OCI-M2 (cell line): ENCODE data around the gene RAD18.

Experiments used
- DNase-seq: peaks from one replicate; lab custom pipeline; 2025; ENCODE audit not compliant: unreplicated experiment; lab: John Stamatoyannopoulos, UW

Gene RAD18

DNA sequence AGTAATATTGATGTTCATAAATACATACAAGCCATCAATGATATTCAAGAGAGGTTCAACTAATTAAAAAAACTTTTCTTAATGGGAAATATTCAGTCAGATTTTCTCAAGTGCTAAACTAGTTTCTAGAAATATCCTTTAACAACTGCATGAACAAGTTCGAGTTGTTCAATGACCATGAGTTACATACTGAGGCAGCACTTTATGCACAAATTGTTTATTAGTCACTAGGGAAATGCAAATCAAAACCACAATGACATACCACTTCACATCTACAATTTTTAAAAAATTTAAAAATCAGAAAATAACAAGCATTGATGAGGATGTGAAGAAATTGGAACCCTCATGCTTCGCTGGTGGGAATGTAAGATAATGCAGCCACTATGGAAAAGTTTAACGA is 62.4 kb downstream of the RAD18 start:
- DNase-seq: no peak

DNA sequence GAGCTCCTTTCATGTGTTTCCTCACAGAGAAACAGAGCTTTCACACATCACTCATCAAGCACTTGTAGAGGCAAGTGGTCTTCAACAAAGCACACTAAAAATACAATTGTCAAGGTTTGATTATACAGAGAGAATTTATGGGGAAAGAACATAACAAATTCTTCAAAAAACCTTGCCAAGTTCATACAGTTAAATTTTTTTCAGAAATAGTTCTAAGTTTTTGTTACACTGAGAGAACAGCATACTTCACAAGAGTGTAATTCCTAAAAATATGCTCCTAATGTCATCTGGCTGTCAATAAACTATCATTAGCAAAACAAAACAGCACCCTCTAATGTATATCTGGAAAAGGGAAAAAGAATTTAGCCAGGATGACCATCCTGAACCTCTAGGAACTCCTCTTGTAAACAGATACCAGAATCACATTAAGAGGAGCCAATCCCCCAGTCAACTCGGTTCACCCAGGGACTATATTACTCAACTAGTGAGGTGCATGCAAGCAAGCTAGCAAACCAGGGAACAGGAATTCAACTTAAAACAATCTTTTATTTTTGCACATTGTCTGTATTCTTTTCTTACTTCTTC is 63.3 kb downstream of the RAD18 start:
- no peak for DNase-seq

DNA sequence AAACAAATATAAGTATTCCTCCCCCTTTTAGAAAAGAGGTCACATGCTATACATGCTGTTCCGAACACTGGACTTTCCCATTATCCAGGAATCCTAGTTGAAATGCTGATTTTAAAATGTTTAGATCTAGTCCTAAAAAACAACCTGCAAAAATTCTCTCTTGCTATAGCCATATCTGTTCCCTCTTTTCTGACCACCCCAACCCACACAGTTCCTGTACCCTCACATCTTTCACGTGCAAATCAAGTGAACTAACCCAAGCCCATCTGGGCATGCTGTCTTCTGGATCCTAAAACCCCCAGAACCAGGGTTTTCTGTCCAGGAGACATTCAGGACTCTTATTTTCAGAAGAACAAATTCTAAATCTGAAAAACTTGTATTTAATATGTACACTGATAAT is 67.4 kb downstream of the RAD18 start:
- DNase-seq: no peak

DNA sequence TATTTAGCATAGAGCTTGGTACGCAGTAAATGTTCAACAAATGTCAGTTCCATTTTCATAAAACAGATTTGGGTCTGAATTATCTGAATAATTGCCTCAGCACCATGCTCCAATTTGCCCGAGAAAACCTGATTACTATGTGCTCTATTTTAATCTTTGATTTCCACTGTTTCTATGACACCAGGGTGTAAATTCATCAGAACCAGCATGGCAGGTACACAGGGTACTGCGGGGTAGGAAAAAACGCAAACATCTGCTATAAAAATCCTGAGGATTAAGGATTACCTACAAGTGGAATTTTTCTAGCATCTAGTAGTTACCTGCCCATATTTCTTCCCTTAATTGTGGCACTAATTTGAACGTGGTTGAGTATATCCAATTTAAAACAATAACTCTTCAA is 70.3 kb downstream of the RAD18 start:
- no peak for DNase-seq

DNA sequence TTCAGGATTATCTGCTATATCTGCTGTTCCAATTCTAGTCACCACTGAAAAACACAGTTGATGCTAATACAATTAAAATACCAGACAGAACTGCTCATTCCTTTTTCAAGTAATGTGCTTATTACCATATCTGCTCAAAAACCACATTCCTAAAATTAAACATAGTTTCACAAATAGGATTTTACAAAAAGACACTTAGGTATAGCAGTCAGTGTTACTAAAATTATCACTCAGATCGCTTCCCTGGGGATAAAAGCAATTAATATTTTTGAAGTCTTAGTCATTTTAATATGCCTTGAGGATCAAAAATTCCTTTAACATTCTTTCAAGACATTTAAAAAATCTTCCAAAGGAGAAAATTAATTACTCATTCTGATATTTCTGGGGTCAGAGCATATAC is 71.5 kb downstream of the RAD18 start:
- DNase-seq: no peak

DNA sequence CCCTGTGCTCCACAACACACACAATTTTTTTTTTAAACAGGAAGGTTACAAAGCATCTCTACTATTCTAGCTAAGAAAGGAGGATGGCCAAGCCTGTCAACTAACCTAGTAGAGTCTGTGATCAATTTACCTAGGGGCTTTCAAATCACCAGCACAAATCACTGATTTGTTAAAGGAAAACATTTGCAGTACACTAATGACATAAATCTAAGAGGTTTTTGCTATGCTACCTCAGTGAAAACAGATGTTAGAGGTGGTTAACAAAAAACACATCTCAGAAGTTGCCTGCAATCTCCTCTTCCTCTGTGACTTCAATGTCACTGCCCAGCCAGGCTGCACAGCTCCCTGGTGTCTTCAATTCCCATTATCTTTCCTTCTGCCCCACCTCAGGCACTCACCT is 72.0 kb downstream of the RAD18 start:
- DNase-seq: no peak

DNA sequence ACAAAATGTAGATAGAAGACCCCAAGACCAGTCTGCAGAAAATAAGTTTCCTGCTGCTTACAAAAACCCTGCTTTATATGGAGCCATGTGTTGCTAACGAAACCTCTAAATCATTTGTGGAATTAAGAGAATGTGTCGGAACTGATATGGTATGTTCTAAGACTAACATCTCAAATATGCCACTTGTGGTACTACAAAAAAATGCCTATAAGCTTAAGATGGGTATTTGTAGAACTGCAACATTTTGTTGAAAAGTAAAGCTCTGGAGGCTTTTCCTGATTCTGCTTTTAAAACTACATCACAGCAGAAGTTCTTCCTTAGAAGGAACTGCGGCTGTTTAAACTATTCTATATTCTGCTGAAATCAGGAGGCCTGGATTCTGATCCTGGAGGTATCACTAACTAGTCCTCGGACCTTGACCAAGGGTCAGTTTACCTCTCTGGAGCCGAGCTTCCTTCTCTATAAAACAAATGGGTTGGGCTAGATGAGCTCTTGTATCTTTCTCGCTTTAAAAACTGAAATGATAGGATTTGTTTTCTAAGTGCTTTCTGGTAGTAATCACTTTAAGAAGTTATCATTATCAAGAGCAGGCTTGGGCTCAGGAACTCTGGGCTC is 74.9 kb downstream of the RAD18 start:
- DNase-seq: no peak

DNA sequence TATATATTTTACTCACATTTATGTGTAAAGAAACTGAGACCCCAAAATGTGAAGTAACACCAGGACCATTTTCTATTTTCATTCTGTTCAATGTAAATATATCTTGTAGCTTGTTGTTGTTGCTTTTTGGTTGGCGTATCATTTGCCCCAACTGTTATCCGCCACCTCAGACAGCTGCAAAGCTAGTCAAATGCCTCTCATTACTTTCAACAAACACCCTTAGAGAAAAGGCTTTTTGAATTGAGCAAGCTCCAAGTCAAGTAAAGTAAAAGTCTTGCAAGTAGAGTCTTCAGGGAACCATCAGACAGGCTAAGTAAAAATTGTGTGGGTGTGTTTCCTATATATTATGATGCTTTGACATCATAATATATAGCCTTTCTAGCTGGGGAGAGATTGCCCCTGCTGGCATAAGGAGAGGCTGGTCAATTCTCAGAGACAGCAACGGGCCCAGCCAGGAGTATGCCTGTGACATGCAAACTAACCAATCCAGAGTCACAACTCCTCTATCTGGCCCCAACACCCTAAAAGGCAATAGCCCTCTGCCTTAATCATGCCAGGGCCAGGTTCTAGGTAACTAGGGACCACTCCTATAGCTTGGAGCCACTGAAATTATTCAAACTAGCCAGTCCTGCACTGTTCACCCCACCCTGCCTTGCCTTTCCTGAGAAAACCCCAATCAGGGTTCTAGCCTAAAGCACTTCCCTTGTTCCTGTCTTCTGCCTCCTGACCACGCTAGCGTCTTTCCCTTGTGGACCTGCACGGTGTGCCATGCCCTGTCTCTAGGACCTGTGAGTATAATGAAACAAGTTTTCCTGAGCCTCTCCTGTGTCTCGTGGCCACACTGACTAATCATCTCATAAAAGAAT is 75.6 kb downstream of the RAD18 start:
- no peak for DNase-seq

DNA sequence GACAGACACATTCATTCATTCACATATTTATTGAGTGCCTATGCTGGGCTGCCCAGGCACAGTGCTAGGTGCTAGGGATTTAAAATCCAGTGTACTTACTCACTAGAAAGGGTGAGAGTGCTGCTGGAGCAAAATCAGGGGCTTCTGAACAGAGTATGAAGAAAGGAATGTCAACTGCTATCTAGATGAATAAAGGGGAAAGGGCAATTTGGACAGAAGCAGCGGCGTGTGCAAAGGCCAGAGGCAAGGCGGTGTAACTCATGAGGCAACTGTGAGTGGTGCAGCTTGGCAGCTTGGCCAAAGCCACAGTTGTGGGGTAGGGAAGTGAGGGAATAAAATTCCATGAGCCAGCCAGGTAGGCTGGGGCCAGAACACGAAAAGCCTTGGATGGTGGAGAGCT is 76.7 kb downstream of the RAD18 start:
- no peak for DNase-seq

DNA sequence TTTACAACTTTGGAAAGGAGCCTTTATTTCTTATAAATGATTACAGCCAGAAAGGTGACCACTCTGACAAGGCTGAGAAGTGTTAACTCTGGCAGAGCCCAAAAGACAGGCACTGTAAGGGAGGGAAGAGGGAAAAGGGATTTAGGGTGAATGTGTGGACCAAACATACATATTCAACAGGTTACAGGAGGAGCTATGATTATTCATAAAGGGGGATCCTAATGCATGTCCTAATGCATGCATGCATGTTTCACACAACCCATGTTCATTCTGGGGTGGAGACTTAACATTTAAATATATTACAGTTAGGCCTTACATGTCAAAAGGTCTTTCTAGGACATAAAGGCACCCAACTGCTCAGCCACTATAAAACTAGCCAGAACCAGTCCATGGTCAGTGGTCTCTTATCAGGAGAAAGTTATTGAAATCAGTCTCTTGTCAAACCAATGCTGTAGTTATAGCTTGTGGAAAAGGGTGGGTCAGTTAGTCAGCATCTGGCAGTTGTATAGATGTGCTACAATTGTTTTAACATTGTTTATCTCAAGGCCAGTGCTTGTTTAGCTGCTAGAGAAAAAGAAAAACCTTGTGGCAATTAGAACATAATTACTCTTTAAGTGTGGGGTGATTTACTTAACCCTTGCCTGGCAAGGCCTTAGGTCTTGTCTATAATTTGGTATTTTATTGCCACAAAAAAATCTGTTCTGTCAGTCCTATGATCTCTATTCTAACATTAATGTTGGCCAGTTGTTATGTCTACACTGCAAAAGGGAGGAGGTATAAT is 77.5 kb downstream of the RAD18 start:
- DNase-seq: no peak

DNA sequence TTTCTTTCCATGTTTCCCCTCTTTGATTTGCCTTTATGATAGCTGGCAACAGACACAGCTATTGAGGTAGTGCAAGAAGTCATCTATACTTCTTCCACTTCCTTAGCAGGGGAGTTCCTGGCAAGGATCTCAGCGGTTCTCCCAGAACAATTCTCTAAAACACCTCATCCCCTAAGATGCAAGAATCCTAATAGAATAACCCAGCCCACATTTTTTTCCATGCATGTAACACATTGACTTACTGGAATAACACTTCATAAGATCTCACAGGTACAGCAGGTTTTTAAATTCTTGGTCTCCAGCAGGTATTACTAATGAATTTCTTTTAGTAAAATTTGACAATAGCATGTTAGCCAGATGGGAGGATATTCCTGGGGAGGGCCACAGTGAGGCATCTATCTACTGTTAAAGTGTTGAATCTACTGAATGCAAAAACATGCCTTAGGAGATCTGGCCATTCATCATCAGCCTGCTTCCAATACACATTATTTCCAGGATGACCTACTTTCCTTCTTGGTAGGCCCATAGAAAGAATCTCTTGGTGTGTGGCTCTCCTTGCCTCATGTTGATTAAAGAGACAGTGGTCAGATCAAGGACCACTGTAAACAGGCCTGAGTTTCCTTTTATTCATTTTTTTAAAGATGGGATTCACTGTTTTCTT is 78.5 kb downstream of the RAD18 start:
- DNase-seq: no peak

DNA sequence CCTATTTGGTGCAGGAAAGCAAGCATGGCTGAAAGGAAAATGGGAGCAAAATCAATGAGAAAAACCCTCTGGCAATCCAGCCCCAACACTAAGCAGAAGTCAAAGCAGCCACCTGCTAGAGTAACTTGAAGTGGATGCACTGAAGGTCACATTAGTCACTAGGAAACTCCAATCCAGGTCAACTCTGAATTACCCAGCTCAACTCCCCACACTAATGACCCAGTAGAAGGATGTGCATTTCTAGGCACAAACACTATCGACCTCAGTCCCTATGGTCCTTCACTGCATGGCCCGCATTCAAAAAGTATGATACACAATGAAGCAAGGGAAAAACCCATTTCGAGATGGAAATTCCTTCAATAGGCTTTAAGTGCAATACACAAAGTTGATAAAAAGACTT is 80.6 kb downstream of the RAD18 start:
- DNase-seq: no peak

DNA sequence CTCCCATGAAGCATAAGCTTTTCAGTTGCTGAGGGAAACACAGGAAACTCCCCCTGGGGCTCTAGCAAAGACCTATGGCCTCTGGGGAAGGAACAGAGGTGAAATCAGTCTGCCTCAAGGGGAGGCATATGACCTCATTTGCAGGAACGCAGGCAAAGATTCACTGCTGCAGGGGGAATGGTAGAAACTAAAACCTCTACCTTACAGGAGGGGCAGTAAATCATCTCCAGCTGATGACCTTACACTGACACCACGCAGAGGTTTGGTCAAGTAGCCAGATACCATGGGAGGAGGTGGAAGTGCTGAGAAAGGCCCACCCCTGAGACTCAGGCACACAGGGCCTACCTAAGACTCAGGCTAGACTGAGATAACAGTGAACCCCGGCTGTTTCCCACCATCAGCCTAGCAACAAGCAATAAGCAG is 81.1 kb downstream of the RAD18 start:
- DNase-seq: no peak

DNA sequence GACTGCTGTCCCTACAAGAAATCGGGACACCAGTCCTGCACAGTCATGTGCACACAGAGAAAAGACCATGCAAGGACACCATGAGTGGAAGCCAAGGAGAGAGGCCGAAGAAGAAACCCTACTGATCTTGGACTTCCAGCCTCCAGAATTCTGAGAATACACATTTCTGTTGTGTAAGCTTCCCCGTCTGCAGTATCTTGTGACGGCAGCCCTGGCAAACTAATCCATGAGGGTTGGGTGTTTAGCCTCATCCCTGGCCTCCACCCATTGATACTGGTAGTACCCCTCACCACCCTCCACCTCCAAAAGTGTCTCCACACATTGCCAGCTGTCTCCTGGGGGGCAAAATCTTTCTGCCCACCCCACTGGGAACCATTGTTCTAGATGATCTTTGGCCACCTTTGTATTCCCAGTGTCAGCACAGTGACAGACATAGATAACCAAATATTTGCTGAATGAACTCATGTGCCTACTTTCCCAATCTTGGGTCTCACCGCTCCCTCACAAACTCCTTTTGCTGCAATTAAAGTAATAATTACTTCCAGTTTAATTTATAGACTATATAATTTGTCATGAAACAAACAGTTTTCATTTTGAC is 83.8 kb downstream of the RAD18 start:
- DNase-seq: no peak

DNA sequence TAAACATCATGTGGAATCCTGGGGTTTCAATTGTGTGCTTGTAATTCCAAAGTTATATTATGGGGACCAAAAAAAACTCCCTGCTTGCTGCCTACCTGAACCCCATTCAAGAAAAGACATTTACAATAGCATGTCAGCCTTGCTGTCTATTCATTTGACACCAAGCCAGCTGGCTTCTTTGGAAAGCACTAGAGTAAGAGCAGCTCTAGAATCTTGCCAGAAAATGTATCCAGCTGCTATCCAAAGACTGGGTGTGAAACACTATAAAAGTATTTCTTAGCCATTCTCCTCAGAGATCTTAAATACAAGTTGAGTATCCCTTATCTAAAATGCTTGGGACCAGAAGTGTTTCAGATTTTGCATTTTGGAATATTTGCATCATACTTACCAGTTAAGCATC is 87.4 kb downstream of the RAD18 start:
- DNase-seq: no peak

DNA sequence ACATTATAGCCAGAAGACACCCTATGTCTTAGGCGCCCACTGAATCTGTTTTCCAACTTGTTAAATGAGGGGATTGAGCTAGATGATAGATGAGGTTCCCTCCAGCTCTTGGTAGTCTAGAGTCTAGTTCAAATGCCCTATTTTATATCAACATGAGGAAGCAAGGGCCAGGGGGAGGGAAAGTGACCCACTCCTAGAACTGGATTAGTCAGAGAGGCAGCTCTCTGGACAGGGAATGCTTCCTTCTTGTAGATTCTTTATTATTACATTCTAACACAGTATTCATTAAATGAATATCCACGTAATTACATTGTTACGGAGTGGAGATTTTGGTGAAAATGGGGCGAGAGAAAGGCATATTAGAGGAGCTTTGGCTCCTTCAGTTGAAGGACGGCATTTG is 89.5 kb downstream of the RAD18 start:
- no peak for DNase-seq

DNA sequence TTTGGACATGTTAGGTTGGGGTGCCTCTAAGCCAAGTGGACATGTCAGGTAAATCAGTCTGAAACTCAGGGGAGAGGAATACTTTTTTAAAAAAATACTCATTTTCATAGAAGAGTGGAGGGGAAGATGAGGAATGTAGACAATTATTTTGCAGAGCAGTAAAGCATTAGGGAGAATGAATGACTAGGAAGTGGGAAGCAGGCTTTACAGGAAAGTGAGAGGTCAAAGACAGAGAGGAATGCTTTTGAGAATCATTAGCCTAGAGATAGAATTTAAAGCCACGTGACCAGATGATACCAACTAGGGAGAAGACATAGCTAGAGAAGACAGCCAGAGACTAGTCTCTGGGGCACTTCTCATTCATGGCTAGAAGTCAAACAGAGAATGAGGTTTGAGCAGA is 91.0 kb downstream of the RAD18 start:
- DNase-seq: no peak

DNA sequence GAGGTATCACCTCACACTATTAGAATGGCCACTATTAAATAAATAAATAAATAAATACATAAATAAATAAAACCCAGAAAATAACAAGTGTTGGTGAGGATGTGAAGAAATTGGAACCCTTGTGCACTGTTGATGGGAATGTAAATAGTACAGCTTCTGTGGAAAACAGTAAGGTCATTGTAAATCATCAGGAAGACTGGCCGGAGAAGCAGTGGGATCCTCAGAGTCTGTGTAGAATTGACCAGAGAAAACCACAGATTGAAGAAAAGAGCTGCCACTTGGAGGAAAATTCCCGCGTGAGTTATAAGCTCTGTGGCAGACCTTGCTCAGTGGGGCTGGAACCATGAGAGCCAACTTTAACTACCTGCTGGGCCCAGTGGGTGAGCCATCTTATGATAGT is 92.0 kb downstream of the RAD18 start:
- DNase-seq: no peak

DNA sequence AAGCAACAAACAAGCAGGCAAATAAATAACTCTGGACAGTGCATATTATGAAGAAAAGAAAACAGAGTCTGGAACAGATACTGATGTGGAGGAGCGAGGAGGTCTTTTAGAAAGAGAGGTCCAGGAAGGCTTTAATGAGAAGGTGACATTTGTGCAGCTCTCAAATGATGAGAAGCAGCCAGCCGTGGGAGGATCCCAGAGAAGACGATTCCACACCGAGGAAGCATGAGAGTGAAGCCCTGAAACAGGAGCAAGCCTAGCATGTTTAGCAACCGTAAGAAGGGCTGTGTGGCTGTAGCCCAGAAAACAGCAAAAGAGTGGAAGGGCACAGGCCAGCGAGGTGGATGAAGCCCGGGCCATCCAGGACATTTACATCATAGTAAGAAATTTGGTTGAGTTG is 93.1 kb downstream of the RAD18 start:
- DNase-seq: no peak

DNA sequence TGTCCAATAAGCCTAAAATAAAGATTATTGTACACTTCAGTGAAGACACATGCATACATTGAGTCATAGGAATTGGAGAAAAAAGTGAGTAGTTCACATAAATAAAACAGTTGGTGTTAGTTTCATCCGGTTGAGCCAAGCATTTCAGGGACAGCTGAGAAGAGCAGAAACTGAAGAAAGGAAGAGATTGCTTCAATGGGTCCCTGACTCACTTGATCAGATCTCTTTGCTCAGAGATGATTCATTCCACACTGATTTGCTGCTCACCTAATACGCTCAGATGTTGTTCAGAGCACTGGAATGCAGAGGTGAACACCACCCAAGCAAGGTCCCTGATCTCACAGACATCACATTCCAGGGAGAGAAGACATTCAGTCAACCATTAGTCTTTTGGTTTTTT is 93.7 kb downstream of the RAD18 start:
- DNase-seq: no peak

DNA sequence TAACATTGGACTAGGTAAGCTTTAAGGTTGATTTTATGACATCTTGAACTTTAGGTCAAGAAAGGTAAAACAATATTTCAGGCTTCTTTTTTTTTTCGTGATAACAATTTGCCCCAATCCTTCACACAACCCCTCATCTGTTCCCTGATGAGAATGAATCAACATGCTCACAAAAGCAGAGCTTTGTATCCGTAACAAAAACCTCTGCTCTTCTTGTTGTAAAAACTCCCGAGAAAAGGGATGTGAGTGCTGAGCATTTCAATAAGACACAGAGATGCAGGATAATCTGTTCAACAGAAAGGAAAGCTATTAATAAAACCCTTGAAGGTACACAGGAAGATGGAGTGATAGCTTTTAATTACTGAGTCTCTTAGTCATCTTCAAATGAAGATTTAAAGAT is 94.3 kb downstream of the RAD18 start:
- no peak for DNase-seq
